ENCODE results near the gene SACS.
"Not testable (repeated sequence)": the region's sequence is repeated elsewhere in the genome, so short reads cannot be mapped to it uniquely, and the experiment has no call there.

Gene SACS

DNA sequence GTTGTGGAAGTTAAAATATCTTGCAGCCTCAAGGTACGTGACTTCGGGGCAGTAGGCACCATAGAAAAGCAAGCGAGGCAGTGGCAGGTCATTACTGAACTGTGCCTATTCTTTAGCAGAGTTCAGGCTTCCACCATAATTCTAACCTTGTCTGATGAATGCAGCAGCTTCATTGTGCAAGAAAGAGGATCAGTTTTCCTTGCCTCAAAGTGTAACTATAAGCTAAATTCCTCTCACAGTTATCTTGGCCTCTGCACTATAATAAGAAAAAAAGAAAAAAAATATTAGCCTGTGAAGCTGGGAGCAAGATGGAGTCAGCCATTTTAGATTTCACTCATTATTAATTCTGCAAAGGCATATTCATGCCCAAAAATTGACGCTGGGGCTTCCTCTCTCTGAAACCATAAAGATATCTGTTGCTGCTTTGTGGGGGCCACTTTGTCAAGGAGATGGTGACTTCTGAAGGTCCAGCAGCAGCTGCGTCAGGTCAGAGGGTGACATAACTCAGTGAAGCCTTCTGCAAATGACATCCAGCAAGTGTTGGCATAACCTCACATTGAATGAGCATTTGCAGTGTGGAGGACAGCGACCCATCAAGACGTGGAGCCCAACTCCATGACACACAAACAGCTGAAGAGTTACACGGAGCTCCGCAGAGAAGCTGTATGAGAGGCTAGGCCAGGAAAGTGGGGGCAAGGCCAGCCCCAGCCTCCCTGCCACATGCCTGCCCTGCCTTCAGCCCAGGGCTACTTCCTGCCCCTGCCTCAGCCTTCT, 23.1 kb upstream of the SACS start:
- DNase-seq (ENCODE audit: low spot score), result no peak

DNA sequence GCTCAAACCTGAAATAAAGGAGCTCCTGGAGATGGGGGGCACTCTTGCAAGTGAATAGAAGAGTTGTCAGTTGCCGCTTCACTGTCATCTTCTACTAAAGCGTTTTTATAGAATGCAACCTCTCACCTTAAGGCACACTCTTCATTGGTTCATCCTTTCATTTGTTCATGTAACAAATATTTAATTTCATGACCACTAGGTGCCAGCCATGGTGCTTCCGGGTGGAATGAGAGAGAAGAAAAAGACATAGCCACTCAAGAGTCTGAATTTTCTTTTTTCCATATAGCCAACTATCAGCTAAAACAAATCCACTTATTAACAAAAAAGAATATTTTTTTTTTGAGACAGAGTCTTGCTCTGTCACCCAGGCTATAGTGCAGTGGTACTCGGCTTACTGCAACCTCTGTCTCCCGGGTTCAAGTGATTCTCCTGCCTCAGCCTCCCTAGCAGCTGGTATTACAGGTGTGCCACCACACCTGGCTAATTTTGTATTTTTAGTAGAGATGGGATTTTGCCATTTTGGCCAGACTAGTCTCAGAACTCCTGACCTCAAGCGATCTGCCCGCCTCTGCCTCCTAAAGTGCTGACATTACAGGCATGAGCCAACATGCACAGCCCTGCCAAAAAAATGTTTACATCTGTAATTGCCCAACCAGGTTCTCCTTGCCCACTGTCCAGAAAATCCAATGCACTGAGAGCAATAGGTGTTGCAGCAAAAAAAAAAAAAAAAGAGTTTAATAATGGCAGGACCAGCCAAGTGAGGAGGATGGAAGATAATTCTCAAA, 22.1 kb upstream of the SACS start:
- DNase-seq (ENCODE audit: low spot score), result no peak

DNA sequence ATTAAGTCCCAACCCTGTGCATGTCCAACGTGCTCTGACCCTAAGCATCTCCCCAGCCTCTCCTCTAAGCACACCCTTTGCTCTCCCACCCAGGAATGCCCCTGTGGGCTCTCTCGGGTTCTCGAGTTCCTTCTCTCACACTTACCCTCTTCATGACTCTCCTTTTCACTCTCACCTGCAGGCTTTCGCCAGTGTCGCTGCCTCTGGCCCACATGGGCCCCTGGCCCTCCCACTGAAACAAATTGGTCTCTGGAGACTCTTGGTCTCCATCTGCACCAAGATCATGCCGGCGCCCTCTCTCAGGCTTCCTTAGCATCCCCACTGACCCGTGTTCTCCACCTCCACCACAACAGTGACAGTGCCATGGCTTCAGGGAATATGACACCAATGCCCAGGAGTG, 19.6 kb upstream of the SACS start:
- DNase-seq (ENCODE audit: low spot score), result no peak

DNA sequence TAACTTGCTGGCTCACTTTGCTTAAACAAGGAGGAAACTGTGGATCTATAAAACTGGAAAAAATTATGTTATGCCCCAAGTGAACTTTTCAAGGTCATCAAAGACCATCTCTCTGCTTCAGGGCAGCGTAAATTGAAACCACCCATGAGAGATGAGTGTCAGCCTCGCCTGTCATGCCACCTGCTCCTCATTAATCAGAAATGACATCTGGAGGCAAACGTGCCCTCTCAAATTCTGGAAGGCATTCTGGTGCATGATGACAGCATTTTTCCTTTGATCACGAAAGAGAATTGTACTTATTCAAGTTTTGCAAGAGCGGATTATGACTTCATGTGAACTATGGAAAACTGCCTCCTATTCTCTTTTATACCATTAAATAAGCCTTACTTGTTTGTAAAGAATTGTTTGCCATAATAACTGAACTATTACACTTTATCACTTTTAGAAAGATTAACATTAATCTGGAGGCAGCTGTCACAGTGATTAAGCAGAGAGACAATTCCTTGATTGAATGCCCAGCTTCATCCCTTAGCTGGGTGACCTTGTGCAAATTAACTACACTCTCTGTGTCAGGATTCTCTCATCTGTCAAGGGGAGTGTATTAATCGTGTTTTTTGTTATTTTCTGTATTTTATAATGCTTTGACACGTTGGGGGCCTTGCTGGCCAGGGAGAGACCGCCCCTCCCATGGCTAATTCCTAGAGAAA, 17.0 kb upstream of the SACS start:
- no peak for DNase-seq (ENCODE audit: low spot score)

DNA sequence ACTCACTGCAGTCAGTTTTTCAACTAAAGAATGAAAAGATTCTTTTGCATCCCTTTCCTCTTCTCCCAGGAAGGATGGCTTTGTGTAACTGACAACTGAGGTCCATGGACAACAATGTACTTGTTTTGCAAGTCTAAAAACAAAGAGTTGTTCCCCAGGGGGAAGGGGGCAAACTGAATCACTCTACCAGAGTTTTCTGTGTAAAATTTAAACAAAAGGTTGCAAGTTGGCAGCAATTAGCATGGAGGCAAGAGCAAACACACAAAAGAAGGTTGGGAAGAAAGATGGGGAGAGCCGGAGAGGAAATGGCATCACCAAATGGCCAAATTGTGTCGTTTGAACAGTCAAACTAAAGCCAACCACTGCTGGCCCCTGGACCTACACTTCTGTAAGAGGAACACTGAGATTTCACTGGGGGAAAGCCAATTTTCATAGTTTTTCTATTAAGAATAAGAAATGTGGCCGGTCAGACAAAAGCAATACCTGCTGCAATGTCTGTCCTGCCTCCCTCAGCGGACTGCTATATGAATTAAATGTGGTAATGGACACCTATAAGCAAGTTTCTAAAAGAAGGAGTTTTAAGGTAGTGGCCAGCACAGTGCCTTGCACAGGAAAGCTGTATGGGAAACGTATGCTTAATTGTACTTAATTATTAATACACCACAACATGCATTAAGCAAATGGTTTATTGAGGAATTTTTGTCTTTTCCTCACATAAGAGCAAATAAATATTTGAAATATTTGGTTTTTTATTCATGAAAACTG, 16.1 kb upstream of the SACS start:
- no peak for DNase-seq (ENCODE audit: low spot score)

DNA sequence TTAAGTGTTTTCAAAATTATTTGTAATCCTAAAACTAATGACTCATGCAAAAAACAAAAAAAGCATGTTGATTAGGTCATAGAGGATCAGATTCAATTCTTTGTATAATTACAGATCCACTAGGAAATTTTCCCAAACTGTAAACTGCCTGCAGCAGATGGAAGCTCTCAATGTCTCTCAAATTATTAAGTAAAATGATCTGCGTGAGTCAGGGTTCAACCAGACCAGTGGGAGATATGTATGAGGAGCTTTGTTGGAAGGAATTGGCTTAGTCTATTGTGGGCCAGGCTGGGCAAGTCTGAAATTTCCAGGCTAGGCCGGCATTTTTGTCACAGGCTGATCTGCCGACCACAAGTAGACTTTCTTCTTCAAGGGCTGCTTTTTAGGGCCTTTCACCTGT, 14.4 kb upstream of the SACS start:
- peak; percentile 30 for DNase-seq (ENCODE audit: low spot score)

DNA sequence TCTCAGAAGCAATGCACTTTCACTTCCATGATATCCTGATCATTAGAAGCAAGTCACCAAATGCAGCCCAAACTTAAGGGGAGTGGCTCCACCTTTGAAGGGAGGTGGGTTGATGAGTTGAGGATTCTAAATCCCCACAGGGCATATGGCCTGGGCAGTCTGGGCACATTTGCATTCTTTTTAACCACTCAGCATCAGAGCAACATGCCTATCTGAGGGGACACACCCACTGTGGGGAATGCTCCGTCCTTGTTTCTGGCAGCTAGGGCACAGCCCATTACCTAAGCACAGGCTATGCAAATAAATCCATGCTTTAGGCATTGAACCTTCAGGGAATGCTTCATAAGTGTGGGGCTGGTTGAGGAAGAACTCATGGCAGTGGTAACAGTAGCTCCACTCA, 12.3 kb upstream of the SACS start:
- no peak for DNase-seq (ENCODE audit: low spot score)

DNA sequence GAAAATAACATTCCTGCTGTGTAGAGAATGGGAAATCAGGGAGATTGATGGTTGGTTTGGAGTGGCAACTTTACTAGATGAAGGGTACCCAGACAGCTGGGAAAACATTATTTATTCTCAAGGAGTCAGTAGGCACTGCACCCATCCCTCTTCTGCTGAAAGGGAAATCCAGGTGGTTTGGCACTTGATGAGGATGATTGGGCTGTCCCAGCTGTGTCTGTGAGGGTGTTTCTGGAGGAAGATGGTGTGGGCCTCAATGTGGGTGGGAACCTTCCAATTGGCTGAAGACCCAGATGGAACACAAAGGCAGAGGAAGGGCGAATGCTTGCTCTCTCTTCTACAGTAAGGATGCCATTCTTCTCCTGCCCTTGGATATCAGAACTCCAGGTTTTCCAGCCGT, 10.4 kb upstream of the SACS start:
- no peak for DNase-seq (ENCODE audit: low spot score)

DNA sequence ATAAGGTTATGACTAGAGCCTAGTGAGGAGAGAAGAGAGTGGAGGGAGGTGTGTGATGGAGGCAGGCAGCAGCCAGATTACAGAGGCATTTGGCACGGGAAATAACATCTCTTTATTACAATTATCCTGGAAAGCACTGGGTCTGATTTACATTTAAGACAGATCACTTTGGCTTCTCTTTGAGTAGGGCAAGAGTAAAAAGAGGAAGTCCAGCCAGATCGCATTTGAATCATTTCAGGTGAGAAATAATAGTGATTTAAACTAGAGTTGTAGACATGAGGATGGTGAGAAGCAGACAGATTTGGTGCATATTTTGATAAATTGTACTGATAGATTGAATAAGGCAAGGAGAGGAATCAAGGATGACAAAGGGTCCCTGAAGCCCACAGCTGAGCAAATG, 9.6 kb upstream of the SACS start:
- no peak for DNase-seq (ENCODE audit: low spot score)

DNA sequence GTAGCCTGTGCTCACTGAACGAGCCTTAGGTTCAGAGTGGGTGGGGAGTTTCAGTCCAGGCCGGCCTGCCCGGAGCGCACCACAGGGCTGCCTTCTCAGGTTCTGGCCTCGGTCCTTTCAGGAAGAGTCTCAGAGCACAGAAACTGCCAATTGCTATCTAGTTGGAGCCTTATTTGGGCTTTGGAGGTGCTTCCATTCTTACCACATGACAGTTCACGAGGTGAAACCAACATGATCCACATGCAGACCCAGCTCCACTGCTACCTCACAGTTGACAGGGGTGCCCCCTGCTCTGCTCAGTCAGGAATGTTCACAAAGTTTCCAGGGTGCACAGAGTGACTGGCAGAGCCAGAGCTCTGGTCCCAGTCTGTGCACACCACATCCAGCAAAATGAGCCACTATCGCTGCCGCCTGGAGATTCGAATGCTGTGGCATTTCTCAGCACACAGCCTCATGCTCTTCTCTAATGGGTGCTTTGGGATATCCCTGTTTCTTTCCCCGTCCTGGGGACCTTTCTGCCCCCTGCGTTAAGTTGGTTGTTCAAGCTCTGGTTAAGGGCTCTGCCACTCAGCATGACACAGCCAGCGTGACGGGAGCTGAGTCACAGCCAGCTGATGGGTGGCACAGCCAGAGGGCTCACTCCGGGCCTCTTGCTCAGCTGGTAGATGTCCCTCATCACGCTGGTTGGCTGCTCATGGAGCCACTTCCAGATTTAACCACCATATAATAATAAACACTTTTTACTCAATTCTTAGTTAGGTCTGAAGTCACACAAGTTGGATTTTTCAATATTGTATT, 7.5 kb upstream of the SACS start:
- no peak for DNase-seq (ENCODE audit: low spot score)

DNA sequence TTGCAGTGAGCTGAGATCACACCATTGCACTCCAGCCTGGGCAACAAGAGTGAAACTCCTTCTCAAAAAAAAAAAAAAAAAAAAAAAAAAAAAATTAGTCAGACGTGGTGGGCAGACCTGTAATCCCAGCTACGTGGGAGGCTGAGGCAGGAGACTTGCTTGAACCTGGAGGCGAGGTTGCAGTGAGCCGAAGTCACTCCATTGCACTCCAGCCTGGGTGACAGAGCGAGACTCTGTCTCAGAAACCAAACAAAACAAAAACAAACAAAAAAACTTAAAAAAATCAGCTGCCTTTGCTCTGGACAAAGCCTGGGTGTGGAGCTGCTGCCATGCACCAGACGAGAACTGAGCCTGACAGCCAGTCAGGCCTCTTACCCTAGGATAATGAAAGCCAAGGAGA, 6.8 kb upstream of the SACS start:
- DNase-seq (ENCODE audit: low spot score), result not testable (repeated sequence)

DNA sequence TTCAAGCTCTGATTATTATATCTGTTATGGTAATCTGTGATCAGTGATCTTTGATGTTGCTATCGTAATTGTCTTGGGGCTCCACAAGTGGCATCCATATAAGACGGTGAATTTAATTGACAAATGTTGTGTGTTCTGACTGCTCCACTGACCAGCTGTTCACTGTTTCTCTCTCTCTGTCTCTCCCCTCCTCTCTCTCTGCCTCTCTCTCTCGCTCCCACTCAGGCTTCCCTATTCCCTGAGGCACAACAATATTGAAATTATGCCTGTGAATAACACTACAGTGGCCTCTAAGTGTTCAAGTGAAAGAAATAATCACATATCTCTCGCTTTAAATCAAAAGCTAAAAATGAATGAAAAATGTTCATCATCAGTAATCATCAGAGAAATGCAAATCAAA, 4.4 kb upstream of the SACS start:
- DNase-seq (ENCODE audit: low spot score), result no peak

DNA sequence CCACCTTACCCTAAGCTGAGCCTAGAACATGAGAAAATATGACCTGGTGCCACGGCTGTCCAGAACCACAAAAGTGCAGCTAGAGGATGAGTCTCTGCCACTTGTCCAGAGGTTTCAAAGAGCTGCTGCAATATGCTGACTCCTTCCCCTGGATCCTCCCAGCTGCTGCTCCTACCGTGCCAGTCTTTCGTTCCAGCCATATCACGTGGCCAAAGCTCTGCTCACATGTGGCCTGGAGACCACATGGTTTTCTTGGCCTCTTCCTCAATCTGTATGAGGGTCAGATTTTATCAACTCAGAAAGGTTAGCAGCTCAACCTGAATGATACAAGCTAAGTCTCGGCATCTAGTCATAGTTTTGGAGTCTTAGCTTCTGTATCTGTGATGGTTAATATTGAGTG, 3.2 kb upstream of the SACS start:
- no peak for DNase-seq (ENCODE audit: low spot score)

DNA sequence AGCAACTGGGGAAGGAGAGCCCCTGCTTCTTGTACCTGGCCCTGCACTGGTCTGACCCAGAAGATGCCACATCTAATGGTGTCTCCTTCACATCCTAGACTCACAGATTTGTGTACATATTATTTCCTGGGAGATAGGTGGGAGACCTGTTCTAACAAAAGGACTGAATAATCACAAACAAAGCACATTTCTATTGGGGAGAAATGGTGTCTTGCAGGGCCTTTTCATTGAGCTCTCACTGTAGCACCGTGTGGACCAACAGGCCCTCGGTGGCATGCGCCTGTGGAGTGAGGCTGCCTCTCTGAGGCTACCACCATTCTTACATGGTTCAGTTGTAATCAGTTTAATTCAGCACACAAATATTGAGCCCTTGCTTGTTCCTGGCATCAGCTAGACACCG, 989 bp upstream of the SACS start:
- no peak for DNase-seq (ENCODE audit: low spot score)

DNA sequence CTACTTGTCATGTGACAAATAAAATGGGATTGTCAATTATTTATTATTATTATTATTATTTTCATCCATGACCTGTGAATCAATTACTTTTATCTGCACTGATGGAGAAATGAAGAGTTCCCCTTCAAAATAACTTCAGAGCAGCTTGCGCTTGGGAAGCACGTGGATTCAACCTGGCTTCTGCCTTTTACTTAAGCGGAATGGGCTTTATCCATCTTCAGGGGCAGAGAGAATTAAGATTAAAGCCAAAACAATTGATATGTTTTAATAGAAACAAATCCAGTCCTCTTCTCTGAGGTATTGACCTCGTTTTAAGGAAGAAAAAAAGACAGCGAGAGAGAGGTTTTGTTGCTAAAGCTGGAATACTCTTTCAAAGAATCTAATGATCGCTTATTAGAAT, 876 bp downstream of the SACS start:
- no peak for DNase-seq (ENCODE audit: low spot score)

DNA sequence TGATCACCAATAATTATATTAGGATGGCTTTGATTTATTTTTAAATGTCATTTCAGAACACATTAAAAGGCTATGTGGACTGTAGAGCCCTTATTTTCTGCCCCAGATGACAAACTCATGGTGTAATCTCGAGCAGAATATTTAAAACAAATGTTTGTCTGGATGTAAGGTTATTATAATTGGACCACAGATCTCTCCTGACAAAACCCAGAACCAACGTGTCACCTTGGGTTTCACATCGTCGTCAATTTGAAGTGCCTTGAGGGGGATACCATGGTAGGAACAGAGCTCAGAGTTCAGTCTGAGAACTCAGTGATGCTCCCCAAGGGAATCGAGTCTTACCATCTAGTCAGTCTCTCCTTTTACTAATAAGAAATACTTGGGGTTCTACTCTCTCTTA, 2.8 kb downstream of the SACS start:
- no peak for DNase-seq (ENCODE audit: low spot score)

DNA sequence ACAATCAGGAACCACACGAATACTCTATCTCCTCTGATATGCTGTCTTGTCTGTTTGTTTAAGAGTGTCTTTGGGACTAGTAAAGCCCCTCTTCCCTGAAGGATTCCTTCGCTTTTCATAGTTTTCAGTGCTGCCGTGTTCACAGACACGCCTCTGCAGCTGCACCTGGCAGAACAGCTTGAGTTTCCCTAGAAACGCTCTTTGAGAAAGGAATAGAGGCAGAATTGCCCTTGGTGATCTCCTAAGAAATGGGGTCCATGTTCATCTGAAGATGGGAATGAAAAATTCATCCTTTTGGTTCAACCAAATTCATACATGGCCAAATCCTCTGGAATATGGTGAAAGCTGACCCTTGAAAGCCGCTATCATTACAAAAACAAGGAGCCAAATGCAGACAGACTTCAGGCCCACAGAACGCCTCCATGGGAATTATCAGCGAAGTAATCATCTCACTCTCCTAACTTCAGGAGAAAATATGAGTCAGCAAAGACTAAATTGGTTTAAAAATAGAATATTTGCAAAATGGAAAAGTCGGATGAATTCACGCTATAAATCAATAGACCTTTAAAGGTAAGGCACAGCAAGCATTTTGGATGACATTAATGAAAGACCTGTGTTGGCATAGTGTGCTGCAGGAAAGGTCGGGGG, 5.5 kb downstream of the SACS start:
- DNase-seq (ENCODE audit: low spot score), result no peak

DNA sequence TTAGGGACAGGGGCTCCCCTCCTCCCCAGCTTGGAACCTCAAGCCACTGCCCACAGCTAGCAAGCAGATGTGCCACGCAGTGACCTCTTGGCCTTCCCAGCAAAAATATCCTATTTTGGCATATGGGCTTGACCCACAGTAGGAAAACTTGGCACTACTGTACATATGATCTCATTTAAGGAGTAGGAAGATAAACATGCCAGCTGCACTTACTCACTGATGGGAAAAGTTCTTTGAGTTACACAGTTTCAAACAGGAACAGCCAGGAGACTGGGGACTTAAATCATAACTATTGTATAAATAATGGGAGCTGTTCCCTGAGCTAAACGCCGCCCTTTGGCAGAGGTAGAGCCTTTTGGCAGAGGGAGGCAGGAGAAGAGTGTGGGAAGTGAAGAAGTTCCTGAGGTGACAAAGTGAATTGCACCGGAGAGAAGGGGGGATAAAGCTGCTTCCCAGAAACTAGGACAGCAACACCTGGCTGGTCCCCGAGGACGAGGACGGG, 6.1 kb downstream of the SACS start:
- peak; percentile 65 for DNase-seq (ENCODE audit: low spot score)

DNA sequence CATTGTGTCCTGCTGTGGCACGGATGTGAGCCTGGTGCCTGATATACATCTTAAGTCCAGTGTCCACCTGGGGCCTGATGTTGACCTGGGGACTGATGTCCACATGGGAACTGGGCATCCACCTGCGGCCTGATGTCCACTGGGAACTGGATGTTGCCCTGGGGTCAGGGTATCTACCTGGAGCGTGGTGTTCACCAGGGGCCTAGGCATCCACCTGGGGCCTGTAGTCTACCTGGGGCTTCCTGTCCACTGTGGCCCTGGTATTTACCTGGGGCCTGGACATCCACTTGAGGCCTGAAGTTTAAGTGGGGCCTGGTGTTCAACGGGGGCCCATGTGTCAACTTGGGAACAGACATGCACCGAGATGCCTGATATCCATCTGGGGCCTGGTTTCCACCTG, 11.9 kb downstream of the SACS start:
- DNase-seq (ENCODE audit: low spot score), result no peak

DNA sequence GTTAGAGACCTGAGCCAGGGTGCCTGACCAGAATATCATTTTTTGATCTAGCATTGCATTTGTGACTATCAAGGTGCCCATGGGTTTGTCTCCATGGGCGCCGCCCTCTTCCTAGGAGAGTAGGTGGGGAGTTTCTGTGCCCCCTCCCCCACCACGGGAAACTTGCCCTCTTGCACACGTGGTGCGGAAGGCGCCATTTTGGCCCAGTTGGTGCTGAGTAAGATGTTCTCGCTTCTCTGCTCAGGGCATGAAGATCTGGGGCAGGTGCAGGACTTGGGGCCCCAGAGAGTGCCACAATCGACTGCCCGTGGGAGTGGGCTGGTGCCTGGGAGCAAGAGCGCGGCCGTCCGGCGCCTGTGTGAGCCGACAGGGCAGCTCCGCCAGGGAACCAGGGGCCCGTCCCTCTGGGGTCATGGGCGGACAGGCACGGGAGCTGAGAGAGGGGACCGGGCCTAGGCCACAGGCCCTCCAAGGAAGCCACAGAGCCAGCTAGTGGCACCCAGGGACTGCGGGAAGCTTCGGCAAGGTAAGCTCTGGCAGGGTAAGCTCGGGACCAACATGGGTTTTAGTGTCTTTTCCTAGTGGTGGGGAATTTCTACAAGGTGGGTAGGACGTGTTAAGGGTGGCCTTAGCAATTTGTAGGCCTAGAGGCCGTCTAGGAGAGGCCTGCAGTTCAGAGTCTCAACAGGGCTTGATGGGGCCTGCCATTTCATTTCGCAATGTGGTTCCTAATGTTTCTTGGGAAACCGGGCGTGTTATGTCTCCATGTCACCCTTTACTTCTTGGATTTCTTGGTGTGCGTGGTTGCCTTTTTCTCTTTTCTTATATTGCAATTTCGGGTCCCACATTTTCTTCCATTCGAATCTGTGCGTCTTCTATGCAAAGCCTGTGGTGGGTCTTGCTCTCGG, 14.5 kb downstream of the SACS start:
- DNase-seq (ENCODE audit: low spot score), result no peak
